Measurements from ENCODE around the gene UTP3.

UTP3 gene

DNA sequence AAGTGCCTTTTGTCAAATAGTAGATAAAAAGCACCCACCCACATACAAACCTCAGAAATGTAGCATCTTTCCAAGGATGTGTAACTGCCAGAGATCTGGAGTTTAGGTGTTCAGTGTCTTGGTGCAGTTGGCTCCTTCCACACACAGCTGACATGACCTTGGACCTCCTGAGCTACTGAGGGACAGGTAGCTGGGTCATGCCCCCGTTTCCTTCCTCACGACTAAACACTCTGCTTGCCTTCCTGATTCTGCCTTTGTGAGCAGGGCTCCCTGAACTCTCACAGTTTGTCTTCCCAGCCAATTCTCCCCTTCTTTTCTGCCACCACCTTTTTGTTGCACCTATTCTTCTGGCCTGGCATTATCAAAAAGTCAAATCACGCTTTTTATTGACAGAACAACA lies 23.3 kb downstream of the UTP3 start:
- TF ChIP-seq, protein P1, sequence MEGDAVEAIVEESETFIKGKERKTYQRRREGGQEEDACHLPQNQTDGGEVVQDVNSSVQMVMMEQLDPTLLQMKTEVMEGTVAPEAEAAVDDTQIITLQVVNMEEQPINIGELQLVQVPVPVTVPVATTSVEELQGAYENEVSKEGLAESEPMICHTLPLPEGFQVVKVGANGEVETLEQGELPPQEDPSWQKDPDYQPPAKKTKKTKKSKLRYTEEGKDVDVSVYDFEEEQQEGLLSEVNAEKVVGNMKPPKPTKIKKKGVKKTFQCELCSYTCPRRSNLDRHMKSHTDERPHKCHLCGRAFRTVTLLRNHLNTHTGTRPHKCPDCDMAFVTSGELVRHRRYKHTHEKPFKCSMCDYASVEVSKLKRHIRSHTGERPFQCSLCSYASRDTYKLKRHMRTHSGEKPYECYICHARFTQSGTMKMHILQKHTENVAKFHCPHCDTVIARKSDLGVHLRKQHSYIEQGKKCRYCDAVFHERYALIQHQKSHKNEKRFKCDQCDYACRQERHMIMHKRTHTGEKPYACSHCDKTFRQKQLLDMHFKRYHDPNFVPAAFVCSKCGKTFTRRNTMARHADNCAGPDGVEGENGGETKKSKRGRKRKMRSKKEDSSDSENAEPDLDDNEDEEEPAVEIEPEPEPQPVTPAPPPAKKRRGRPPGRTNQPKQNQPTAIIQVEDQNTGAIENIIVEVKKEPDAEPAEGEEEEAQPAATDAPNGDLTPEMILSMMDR (IDR thresholded peaks at IDR 0.05; ENCODE audit: extremely low read depth, insufficient read depth, missing control alignments) = no peak
- in situ Hi-C loops (cut with MboI; ENCODE audit: low pct_unique_long_range_greater_than_20kb, low sequenced_read_pairs, unreplicated experiment) = no loop called here
- DNase-seq (ENCODE audit: low spot score) = no peak

DNA sequence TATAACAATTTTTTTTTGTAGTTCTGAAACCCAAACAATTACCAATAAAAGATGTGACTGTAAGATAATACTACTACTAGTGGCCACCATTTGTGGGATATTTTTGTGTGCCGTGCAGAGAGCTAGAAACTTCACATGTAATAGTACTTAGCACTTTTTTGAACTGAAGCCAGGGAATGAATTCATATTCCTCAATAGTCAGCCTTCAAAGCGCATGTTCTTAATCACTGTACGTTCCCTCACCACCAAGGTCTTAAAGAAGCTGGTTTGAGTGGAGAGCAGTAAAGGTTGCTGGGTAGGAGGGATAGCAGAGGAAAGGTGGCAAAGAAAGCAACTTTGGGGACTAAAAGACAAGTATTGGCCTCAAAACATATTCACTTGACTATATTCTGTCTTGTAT lies 23.8 kb downstream of the UTP3 start:
- no peak for DNase-seq (ENCODE audit: low spot score)
- in situ Hi-C loops (cut with MboI; ENCODE audit: low pct_unique_long_range_greater_than_20kb, low sequenced_read_pairs, unreplicated experiment) = no loop called here
- TF ChIP-seq, protein P1 (IDR thresholded peaks at IDR 0.05; ENCODE audit: extremely low read depth, insufficient read depth, missing control alignments) = no peak

DNA sequence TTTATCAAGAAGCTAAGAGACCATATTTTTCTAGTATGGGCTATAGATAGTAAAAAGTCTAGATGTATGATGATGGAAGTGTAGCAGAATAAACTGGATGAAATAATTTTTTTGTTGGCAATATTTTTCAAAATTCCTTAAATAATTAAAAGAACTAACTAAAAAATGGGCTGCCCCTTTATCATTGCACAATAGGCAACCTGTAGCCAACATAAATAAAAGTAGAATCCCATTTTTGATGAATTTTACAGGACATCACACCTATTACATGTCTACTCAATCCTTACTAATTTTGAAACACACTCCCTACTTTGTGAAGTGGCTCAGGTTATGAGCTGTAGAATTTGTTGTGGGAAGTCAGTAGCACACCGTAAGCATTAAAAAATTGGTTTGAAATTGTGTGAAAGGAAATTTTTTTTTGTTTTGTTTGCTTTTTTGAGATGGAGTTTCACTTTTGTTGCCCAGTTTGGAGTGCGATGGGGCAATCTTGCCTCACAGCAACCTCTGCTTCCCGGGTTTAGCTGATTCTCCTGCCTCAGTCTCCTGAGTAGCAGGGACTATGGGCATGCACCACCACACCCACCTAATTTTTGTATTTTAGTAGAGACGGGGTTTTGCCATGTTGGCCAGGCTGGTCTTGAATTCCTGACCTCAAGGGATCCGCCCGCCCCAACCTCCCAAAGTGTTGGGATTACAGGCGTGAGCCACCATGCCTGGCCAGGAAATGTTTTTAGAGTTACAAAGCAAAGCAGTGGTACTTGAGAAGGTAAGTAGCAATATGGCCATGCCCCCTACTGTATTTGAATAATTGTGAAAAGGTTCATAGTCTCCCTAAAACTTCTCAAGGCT lies 24.5 kb downstream of the UTP3 start:
- no peak for DNase-seq (ENCODE audit: low spot score)
- TF ChIP-seq, protein P1 (IDR thresholded peaks at IDR 0.05; ENCODE audit: extremely low read depth, insufficient read depth, missing control alignments) = no peak
- in situ Hi-C loops (cut with MboI; ENCODE audit: low pct_unique_long_range_greater_than_20kb, low sequenced_read_pairs, unreplicated experiment) = no loop called here

DNA sequence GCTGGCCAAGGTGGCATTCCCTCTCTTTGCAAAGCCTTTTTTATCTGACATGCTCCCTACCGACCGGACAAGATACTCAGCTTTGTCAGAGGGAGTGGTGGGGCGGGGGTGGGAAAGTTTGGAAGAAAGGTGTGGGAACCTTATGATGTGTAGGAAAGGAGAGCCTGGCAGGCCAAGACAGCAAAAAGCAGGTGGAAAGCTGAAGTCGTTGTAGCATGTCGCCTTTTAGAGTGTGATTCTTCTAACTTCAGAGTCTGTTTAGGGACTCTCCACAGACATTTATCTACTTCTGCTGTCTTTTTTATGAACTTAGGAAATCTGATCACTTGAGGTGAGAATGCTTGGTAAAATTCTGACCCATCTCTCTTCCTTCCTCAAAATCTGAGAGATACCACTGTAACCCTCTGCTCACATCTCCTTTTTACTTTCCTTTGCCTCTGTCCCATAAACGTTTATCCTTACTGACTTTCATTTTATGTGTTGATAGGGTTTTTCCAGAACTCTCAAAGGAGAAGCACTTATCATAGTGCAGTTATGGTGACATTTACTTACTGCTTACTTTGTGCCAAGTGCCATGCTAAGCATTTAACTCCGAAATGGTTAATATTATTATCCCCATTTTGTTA lies 25.2 kb downstream of the UTP3 start:
- DNase-seq (ENCODE audit: low spot score) = no peak
- TF ChIP-seq, protein P1 (IDR thresholded peaks at IDR 0.05; ENCODE audit: extremely low read depth, insufficient read depth, missing control alignments) = no peak
- in situ Hi-C loops (cut with MboI; ENCODE audit: low pct_unique_long_range_greater_than_20kb, low sequenced_read_pairs, unreplicated experiment) = no loop called here

DNA sequence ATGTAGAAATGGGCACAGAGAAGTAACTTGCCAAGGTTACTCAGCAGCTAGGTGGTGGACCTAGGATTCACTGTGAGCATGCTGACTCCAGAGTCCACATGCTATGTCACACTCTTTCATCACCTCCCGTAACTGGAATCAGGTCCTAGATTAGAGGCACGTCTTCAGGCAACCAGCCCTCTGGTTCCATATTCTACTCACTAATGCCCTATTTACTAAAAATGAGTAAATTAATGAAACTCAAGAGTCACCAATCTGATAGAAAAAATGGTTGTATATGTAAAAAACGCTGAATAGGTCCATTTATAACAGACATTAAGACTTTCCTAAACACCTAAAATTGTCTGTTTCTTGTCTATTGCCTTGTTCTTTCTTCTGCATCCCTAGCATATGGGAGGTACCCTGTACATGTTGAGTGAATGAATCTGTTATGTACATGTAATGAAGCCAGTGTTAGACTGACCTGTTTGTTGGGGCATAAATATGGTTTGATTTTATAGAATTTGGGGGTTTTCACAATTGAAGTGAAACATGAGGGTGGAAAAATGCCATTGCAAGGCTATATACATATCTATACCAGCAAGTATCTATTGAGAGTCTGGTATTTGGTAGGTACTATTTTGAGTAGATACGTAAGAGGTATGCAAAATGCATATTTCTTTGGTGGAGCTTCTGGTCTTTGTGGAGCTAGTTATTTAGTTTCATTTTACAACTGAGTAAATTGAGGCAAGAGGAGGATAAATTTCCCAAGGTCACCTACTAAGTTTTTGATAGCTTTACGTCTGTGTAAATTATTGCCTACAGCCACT lies 26.0 kb downstream of the UTP3 start:
- in situ Hi-C loops (cut with MboI; ENCODE audit: low pct_unique_long_range_greater_than_20kb, low sequenced_read_pairs, unreplicated experiment) = no loop called here
- TF ChIP-seq, protein P1 (IDR thresholded peaks at IDR 0.05; ENCODE audit: extremely low read depth, insufficient read depth, missing control alignments) = no peak
- peak; percentile 29 for DNase-seq (ENCODE audit: low spot score)

DNA sequence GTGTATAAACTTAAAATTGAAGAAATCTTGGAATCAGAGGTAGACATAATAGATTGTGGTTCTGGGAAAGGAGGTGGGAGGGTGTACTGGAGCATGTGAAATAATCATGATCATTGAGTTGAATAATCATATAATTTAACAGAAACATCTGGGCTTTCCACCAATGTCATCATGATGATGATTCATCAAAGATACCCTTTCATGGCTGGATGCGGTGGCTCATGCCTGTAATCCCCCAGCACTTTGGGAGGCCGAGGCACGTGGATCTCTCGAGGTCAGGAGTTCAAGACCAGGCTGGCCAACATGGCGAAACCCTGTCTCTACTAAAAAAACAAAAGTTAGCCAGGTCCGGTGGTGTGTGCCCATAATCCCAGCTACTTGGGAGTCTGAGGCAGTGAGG lies 26.8 kb downstream of the UTP3 start:
- DNase-seq (ENCODE audit: low spot score) = no peak
- in situ Hi-C loops (cut with MboI; ENCODE audit: low pct_unique_long_range_greater_than_20kb, low sequenced_read_pairs, unreplicated experiment) = no loop called here
- TF ChIP-seq, protein P1 (IDR thresholded peaks at IDR 0.05; ENCODE audit: extremely low read depth, insufficient read depth, missing control alignments) = no peak
